ENCODE data around the gene FCRL4.

The FCRL4 gene

DNA sequence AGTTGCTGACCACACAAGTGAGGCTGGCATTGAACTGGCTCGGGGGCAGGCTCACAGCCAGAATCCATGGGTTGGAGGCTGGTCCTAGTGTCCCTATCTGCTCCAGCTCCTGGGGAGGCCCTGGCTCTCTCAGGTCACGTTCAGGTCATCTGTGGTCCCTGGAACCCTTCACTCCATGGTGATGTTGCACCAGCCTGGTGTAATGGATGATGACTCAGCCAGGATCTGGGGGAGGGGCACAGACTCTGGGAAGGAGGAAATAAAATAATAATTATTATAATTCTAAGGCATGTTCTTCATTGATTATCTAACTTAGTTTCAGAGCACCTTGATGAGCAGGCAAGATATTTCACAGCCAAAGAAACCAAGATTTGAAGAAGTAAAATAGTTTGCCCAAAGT lies 26.6 kb upstream of the FCRL4 start (continued):
- TF ChIP-seq, protein P1, sequence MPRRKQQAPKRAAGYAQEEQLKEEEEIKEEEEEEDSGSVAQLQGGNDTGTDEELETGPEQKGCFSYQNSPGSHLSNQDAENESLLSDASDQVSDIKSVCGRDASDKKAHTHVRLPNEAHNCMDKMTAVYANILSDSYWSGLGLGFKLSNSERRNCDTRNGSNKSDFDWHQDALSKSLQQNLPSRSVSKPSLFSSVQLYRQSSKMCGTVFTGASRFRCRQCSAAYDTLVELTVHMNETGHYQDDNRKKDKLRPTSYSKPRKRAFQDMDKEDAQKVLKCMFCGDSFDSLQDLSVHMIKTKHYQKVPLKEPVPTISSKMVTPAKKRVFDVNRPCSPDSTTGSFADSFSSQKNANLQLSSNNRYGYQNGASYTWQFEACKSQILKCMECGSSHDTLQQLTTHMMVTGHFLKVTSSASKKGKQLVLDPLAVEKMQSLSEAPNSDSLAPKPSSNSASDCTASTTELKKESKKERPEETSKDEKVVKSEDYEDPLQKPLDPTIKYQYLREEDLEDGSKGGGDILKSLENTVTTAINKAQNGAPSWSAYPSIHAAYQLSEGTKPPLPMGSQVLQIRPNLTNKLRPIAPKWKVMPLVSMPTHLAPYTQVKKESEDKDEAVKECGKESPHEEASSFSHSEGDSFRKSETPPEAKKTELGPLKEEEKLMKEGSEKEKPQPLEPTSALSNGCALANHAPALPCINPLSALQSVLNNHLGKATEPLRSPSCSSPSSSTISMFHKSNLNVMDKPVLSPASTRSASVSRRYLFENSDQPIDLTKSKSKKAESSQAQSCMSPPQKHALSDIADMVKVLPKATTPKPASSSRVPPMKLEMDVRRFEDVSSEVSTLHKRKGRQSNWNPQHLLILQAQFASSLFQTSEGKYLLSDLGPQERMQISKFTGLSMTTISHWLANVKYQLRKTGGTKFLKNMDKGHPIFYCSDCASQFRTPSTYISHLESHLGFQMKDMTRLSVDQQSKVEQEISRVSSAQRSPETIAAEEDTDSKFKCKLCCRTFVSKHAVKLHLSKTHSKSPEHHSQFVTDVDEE (CRISPR knock-in tag; IDR thresholded peaks at IDR 0.05): no peak
- TF ChIP-seq SNAI2 (CRISPR knock-in tag; IDR thresholded peaks at IDR 0.05) (no peak), OSR1 (CRISPR knock-in tag; IDR thresholded peaks at IDR 0.05) (no peak)

DNA sequence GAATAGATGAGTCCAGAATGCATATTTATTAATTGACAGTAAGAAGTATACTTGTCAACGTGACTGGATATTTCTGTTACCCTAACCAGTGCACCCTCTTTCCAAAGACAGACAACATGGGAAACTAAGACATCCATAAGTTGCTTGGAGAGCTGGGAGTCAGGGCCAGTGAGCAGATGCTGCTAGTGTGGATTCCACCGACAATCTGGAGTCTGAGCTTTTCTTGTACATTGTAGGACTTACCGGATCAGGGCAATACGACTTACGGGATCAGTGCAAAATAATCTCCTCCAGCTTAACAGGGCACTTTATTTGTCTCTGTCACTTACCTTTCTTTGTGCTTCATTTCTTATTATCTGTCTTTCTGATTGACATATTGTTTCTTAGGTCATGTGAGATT lies 24.6 kb upstream of the FCRL4 start:
- ATAC-seq: no peak
- TF ChIP-seq, protein P2, sequence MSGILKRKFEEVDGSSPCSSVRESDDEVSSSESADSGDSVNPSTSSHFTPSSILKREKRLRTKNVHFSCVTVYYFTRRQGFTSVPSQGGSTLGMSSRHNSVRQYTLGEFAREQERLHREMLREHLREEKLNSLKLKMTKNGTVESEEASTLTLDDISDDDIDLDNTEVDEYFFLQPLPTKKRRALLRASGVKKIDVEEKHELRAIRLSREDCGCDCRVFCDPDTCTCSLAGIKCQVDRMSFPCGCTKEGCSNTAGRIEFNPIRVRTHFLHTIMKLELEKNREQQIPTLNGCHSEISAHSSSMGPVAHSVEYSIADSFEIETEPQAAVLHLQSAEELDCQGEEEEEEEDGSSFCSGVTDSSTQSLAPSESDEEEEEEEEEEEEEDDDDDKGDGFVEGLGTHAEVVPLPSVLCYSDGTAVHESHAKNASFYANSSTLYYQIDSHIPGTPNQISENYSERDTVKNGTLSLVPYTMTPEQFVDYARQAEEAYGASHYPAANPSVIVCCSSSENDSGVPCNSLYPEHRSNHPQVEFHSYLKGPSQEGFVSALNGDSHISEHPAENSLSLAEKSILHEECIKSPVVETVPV (CRISPR knock-in tag; IDR thresholded peaks at IDR 0.05): no peak
- TF ChIP-seq, protein P3, sequence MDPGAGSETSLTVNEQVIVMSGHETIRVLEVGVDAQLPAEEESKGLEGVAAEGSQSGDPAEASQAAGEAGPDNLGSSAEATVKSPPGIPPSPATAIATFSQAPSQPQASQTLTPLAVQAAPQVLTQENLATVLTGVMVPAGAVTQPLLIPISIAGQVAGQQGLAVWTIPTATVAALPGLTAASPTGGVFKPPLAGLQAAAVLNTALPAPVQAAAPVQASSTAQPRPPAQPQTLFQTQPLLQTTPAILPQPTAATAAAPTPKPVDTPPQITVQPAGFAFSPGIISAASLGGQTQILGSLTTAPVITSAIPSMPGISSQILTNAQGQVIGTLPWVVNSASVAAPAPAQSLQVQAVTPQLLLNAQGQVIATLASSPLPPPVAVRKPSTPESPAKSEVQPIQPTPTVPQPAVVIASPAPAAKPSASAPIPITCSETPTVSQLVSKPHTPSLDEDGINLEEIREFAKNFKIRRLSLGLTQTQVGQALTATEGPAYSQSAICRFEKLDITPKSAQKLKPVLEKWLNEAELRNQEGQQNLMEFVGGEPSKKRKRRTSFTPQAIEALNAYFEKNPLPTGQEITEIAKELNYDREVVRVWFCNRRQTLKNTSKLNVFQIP (CRISPR knock-in tag; IDR thresholded peaks at IDR 0.05; ENCODE audit: borderline replicate concordance, low read depth): no peak
- TF ChIP-seq, protein P4, sequence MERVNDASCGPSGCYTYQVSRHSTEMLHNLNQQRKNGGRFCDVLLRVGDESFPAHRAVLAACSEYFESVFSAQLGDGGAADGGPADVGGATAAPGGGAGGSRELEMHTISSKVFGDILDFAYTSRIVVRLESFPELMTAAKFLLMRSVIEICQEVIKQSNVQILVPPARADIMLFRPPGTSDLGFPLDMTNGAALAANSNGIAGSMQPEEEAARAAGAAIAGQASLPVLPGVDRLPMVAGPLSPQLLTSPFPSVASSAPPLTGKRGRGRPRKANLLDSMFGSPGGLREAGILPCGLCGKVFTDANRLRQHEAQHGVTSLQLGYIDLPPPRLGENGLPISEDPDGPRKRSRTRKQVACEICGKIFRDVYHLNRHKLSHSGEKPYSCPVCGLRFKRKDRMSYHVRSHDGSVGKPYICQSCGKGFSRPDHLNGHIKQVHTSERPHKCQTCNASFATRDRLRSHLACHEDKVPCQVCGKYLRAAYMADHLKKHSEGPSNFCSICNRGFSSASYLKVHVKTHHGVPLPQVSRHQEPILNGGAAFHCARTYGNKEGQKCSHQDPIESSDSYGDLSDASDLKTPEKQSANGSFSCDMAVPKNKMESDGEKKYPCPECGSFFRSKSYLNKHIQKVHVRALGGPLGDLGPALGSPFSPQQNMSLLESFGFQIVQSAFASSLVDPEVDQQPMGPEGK (CRISPR knock-in tag; IDR thresholded peaks at IDR 0.05; ENCODE audit: borderline replicate concordance): no peak
- no peak for TF ChIP-seq ZFP3 (CRISPR knock-in tag; IDR thresholded peaks at IDR 0.05)
- no peak for TF ChIP-seq ARNTL (CRISPR knock-in tag; IDR thresholded peaks at IDR 0.05; ENCODE audit: borderline replicate concordance, low read depth)
- no peak for TF ChIP-seq TOX (CRISPR knock-in tag; IDR thresholded peaks at IDR 0.05; ENCODE audit: borderline replicate concordance)
- no peak for TF ChIP-seq ESRRG (CRISPR knock-in tag; IDR thresholded peaks at IDR 0.05)
- TF ChIP-seq, protein P5, sequence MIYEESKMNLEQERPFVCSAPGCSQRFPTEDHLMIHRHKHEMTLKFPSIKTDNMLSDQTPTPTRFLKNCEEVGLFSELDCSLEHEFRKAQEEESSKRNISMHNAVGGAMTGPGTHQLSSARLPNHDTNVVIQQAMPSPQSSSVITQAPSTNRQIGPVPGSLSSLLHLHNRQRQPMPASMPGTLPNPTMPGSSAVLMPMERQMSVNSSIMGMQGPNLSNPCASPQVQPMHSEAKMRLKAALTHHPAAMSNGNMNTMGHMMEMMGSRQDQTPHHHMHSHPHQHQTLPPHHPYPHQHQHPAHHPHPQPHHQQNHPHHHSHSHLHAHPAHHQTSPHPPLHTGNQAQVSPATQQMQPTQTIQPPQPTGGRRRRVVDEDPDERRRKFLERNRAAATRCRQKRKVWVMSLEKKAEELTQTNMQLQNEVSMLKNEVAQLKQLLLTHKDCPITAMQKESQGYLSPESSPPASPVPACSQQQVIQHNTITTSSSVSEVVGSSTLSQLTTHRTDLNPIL (CRISPR knock-in tag; IDR thresholded peaks at IDR 0.05; ENCODE audit: low read depth): no peak
- no peak for TF ChIP-seq PPARA (CRISPR knock-in tag; IDR thresholded peaks at IDR 0.05; ENCODE audit: borderline replicate concordance)
- TF ChIP-seq ZFP30 (CRISPR knock-in tag; IDR thresholded peaks at IDR 0.05): no peak
- TF ChIP-seq BACH2 (CRISPR knock-in tag; IDR thresholded peaks at IDR 0.05; ENCODE audit: borderline replicate concordance): no peak
- TF ChIP-seq GLIS3 (CRISPR knock-in tag; IDR thresholded peaks at IDR 0.05): no peak

DNA sequence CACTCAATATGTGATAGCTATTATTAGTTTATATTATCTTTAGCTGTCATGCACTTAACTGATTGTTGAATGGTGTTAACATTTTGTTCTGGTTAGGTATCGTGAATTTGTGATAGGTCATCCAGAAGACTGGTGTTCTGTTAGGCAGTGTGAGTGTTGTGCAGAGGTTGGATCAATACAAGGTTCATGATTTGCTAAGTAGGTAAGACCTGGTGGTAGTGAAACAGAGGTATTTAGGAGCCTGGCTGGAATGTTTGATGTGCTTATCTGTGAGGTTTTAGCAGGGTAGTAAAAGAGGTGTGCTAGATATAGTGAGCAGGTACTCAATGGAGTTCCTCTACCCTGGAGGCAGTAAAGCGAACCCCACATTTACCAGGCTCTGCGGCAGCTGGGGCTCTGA lies 20.3 kb upstream of the FCRL4 start:
- ATAC-seq: no peak
- TF ChIP-seq, protein P4 (CRISPR knock-in tag; IDR thresholded peaks at IDR 0.05; ENCODE audit: borderline replicate concordance): no peak
- TF ChIP-seq TOX (CRISPR knock-in tag; IDR thresholded peaks at IDR 0.05; ENCODE audit: borderline replicate concordance) (no peak), ZNF8 (CRISPR knock-in tag; IDR thresholded peaks at IDR 0.05) (no peak), RARB (CRISPR knock-in tag; IDR thresholded peaks at IDR 0.05) (no peak), PPARA (CRISPR knock-in tag; IDR thresholded peaks at IDR 0.05; ENCODE audit: borderline replicate concordance) (no peak)

DNA sequence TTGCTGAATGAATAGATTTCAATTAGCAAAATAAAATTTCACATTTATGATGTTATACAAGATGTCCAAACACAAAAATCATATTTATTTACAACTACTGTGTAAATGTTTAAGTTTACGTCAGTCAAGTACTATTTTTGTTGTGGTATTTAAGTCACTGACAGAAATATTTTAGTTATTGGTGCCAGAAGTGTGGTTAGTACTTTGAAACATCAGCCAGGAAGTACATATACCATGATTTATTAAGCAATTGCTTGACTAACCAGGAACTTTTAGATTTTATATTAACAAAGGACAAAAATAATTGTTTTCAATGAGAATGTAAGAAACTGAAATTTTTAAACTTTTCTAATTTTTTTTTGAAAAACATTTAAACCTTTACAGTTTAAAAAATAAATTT lies 2.4 kb upstream of the FCRL4 start:
- no peak for ATAC-seq
- TF ChIP-seq, protein P5 (CRISPR knock-in tag; IDR thresholded peaks at IDR 0.05; ENCODE audit: low read depth): no peak
- TF ChIP-seq TOX (CRISPR knock-in tag; IDR thresholded peaks at IDR 0.05; ENCODE audit: borderline replicate concordance): no peak
- TF ChIP-seq ZC3H10 (CRISPR knock-in tag; IDR thresholded peaks at IDR 0.05): no peak
- no peak for TF ChIP-seq ZNF565 (CRISPR knock-in tag; conservative IDR thresholded peaks at IDR 0.05; ENCODE audit: low read depth)
- no peak for TF ChIP-seq ISL1 (CRISPR knock-in tag; IDR thresholded peaks at IDR 0.05)
- no peak for TF ChIP-seq OSR1 (CRISPR knock-in tag; IDR thresholded peaks at IDR 0.05)
- TF ChIP-seq, protein P4 (CRISPR knock-in tag; IDR thresholded peaks at IDR 0.05; ENCODE audit: borderline replicate concordance): no peak
- TF ChIP-seq RARB (CRISPR knock-in tag; IDR thresholded peaks at IDR 0.05): no peak
- TF ChIP-seq CSDC2 (CRISPR knock-in tag; IDR thresholded peaks at IDR 0.05): no peak
- no peak for TF ChIP-seq ZNF70 (CRISPR knock-in tag; IDR thresholded peaks at IDR 0.05)
